SK-N-MC (cell line): ENCODE measurements around the gene PIM3.
A peak's percentile ranks its signal among the peaks of the same experiment; 100 is the strongest.

Source experiments
- DNase-seq: peaks from one replicate; pipeline ENCODE4 v3.0.0-alpha.2; 2011; ENCODE audit warnings: low read depth, low spot score
- H3K27ac ChIP-seq: fragments of 200-600 bp; sonication (generic); 2 replicates; pipeline ENCODE4 v1.5.1; 2016; ENCODE audit warnings: mixed run types
- H3K36me3 ChIP-seq: fragments of 200-600 bp; sonication (generic); 2 replicates; pipeline ENCODE4 v1.6.1; 2017; ENCODE audit warnings: antibody characterized with exemption, low read length, mixed read lengths; ENCODE audit not compliant: insufficient read depth
- H3K4me3 ChIP-seq: fragments of 200-600 bp; sonication (generic); 2 replicates; pipeline ENCODE4 v1.5.1; 2016
- H3K9ac ChIP-seq: fragments of 200-600 bp; sonication (generic); 2 replicates; pipeline ENCODE4 v1.8.0; 2017; ENCODE audit warnings: mixed run types, mixed read lengths; ENCODE audit not compliant: insufficient read length
- H3K9me3 ChIP-seq: fragments of 200-600 bp; sonication (generic); 2 replicates; pipeline ENCODE4 v1.6.1; 2017; ENCODE audit warnings: low read depth, mild to moderate bottlenecking, antibody characterized with exemption, low read length, moderate library complexity, mixed read lengths
- EZH2 ChIP-seq: fragments of 200-600 bp; sonication (generic); IDR thresholded peaks from one replicate; pipeline ENCODE4 v1.6.1; 2017; ENCODE audit warnings: antibody characterized with exemption
- FOXP2 ChIP-seq: optimal IDR thresholded peaks from 2 replicates; pipeline ENCODE3; 2011; ENCODE audit warnings: mild to moderate bottlenecking, moderate library complexity; ENCODE audit not compliant: insufficient read depth; ENCODE audit errors: extremely low read length, control extremely low read depth
- POLR2AphosphoS5 ChIP-seq: IDR thresholded peaks from 2 replicates; pipeline ENCODE4 v1.6.1; 2012; ENCODE audit warnings: mild to moderate bottlenecking, low read depth, low read length, borderline replicate concordance

The PIM3 gene

GRCh38 chr22:49946612-49947295 lies 13.8 kb upstream of the PIM3 start:
- H3K9ac ChIP-seq: peak overlapping the region; percentile 60
- peak overlapping the region; percentile 67 for H3K27ac ChIP-seq
- no peaks in the 10 kb centered on the region for H3K9me3 ChIP-seq
- H3K4me3 ChIP-seq: peak overlapping the region; percentile 25
- no peak for TF ChIP-seq FOXP2
- TF ChIP-seq POLR2AphosphoS5: no peak
- TF ChIP-seq EZH2: no peak
- no peak for DNase-seq
- H3K36me3 ChIP-seq: no peaks in the 10 kb centered on the region

- peak overlapping the region; percentile 25 for H3K4me3 ChIP-seq
- peak overlapping the region; percentile 60 for H3K9ac ChIP-seq
- H3K36me3 ChIP-seq: no peaks in the 10 kb centered on the region
- no peak for DNase-seq
- H3K27ac ChIP-seq: peak overlapping the region; percentile 67
- no peaks in the 10 kb centered on the region for H3K9me3 ChIP-seq
- no peak for TF ChIP-seq EZH2
- no peak for TF ChIP-seq POLR2AphosphoS5
- no peak for TF ChIP-seq FOXP2
Measured at GRCh38 chr22:49947296-49947622, 13.3 kb upstream of the PIM3 start.

- TF ChIP-seq POLR2AphosphoS5: no peak
- TF ChIP-seq FOXP2: no peak
- no peak for TF ChIP-seq EZH2
- no peak overlapping the region for H3K27ac ChIP-seq
- H3K9me3 ChIP-seq: no peaks in the 10 kb centered on the region
- H3K4me3 ChIP-seq: no peak overlapping the region
- no peaks in the 10 kb centered on the region for H3K36me3 ChIP-seq
- DNase-seq: no peak
- no peak overlapping the region for H3K9ac ChIP-seq
Measured at GRCh38 chr22:49948116-49948957, 12.2 kb upstream of the PIM3 start.

- H3K9ac ChIP-seq: no peak overlapping the region
- H3K27ac ChIP-seq: no peak overlapping the region
- H3K4me3 ChIP-seq: no peak overlapping the region
- no peak for DNase-seq
- no peaks in the 10 kb centered on the region for H3K36me3 ChIP-seq
- no peak for TF ChIP-seq POLR2AphosphoS5
- TF ChIP-seq EZH2: no peak
- TF ChIP-seq FOXP2: no peak
- no peaks in the 10 kb centered on the region for H3K9me3 ChIP-seq
Measured at GRCh38 chr22:49948958-49949913, 11.3 kb upstream of the PIM3 start.

GRCh38 chr22:49949914-49950292 lies 10.7 kb upstream of the PIM3 start:
- no peak for DNase-seq
- Histone ChIP-seq H3K27ac (no peak overlapping the region), H3K9ac (no peak overlapping the region), H3K9me3 (no peaks in the 10 kb centered on the region), H3K36me3 (no peaks in the 10 kb centered on the region), H3K4me3 (no peak overlapping the region)
- no peak for TF ChIP-seq FOXP2
- TF ChIP-seq EZH2: no peak
- TF ChIP-seq POLR2AphosphoS5: no peak

- Histone ChIP-seq H3K27ac (no peak overlapping the region), H3K9ac (no peak overlapping the region), H3K9me3 (no peaks in the 10 kb centered on the region), H3K4me3 (no peak overlapping the region), H3K36me3 (no peaks in the 10 kb centered on the region)
- no peak for TF ChIP-seq POLR2AphosphoS5
- no peak for TF ChIP-seq EZH2
- no peak for TF ChIP-seq FOXP2
- no peak for DNase-seq
Measured at GRCh38 chr22:49950396-49950994, 10.1 kb upstream of the PIM3 start.

- Histone ChIP-seq H3K9me3 (no peaks in the 10 kb centered on the region), H3K36me3 (no peaks in the 10 kb centered on the region), H3K4me3 (no peak overlapping the region), H3K9ac (no peak overlapping the region), H3K27ac (no peak overlapping the region)
- no peak for TF ChIP-seq EZH2
- no peak for TF ChIP-seq FOXP2
- no peak for TF ChIP-seq POLR2AphosphoS5
- no peak for DNase-seq
Measured at GRCh38 chr22:49951000-49951677, 9.4 kb upstream of the PIM3 start.

- no peak for TF ChIP-seq POLR2AphosphoS5
- TF ChIP-seq FOXP2: no peak
- no peak for TF ChIP-seq EZH2
- peak overlapping the region; percentile 75; the same call in 1 of the 2 replicates for H3K27ac ChIP-seq
- no peak overlapping the region for H3K9ac ChIP-seq
Measured at GRCh38 chr22:49951678-49951985, 8.9 kb upstream of the PIM3 start.

More at GRCh38 chr22:49951678-49951985, 8.9 kb upstream of the PIM3 start:
- no peaks in the 10 kb centered on the region for H3K36me3 ChIP-seq
- H3K4me3 ChIP-seq: no peak overlapping the region
- H3K9me3 ChIP-seq: no peaks in the 10 kb centered on the region
- no peak for DNase-seq
